NCI-H128 (cell line): Measurements from ENCODE around the gene IGSF21.

Source experiments
- DNase-seq: peaks from one replicate; lab custom pipeline; 2025; ENCODE audit not compliant: unreplicated experiment; lab: John Stamatoyannopoulos, UW

Gene IGSF21

GRCh38 chr1:18107369-18108298 lies at the start of gene IGSF21:
Gene IGSF21, plus strand, starts transcription at chr1:18107798. Its CDS starts 331 bp downstream, at chr1:18108129.
- DNase-seq = no peak

- no peak for DNase-seq
Measured at GRCh38 chr1:18058206-18058921, 49.2 kb upstream of the IGSF21 start.

GRCh38 chr1:18058981-18059605 lies 48.5 kb upstream of the IGSF21 start:
- DNase-seq = no peak

GRCh38 chr1:18060366-18060765 lies 47.2 kb upstream of the IGSF21 start:
- DNase-seq = no peak

- DNase-seq = no peak
Measured at GRCh38 chr1:18062185-18062584, 45.4 kb upstream of the IGSF21 start.

- DNase-seq = no peak
Measured at GRCh38 chr1:18064534-18064933, 43.1 kb upstream of the IGSF21 start.

- no peak for DNase-seq
Measured at GRCh38 chr1:18066576-18066975, 41.0 kb upstream of the IGSF21 start.

GRCh38 chr1:18069903-18070302 lies 37.7 kb upstream of the IGSF21 start:
- DNase-seq = no peak

GRCh38 chr1:18072066-18072465 lies 35.5 kb upstream of the IGSF21 start:
- DNase-seq = no peak

GRCh38 chr1:18073066-18073642 lies 34.4 kb upstream of the IGSF21 start:
- DNase-seq = no peak

GRCh38 chr1:18077657-18078215 lies 29.9 kb upstream of the IGSF21 start:
- peak; percentile 71 for DNase-seq

- DNase-seq = no peak
Measured at GRCh38 chr1:18079941-18080735, 27.5 kb upstream of the IGSF21 start.

- no peak for DNase-seq
Measured at GRCh38 chr1:18085387-18086074, 22.1 kb upstream of the IGSF21 start.

- DNase-seq = no peak
Measured at GRCh38 chr1:18088077-18088594, 19.5 kb upstream of the IGSF21 start.

- DNase-seq = no peak
Measured at GRCh38 chr1:18089488-18089887, 18.1 kb upstream of the IGSF21 start.

GRCh38 chr1:18090636-18091035 lies 17.0 kb upstream of the IGSF21 start:
- no peak for DNase-seq

- no peak for DNase-seq
Measured at GRCh38 chr1:18091660-18092446, 15.7 kb upstream of the IGSF21 start.

GRCh38 chr1:18093193-18093592 lies 14.4 kb upstream of the IGSF21 start:
- DNase-seq = no peak

GRCh38 chr1:18093646-18094045 lies 14.0 kb upstream of the IGSF21 start:
- DNase-seq = no peak
